H9 (cell line): ENCODE results near the gene EEF1A2. TPM values are rescaled to one million over a fixed set of nuclear protein-coding genes. Genes with fewer than 3 reads are reported as not detected.

Experiments
- DNase-seq: peaks from one replicate; pipeline ENCODE4 v3.0.0-alpha.2; 2017
- H2AFZ ChIP-seq: one replicate; pipeline ENCODE4 v1.6.1; 2013; ENCODE audit warnings: mild to moderate bottlenecking, low read length, control low read depth, moderate library complexity
- H2AK5ac ChIP-seq: 2 replicates; pipeline ENCODE4 v1.6.1; 2013; ENCODE audit warnings: low read length, control low read depth, mixed read lengths; ENCODE audit not compliant: insufficient read length
- H2BK120ac ChIP-seq: one replicate; pipeline ENCODE4 v1.6.1; 2013; ENCODE audit warnings: low read depth, mild to moderate bottlenecking, low read length, control low read depth, inconsistent platforms; ENCODE audit not compliant: poor library complexity, severe bottlenecking
- H2BK12ac ChIP-seq: 2 replicates; pipeline ENCODE4 v1.6.1; 2013; ENCODE audit warnings: low read length, control low read depth, mixed read lengths, low read depth; ENCODE audit not compliant: insufficient read length
- H2BK15ac ChIP-seq: 2 replicates; pipeline ENCODE4 v1.6.1; 2013; ENCODE audit warnings: low read depth, low read length, control low read depth
- H2BK20ac ChIP-seq: one replicate; pipeline ENCODE4 v1.6.1; 2013; ENCODE audit warnings: low read depth, mild to moderate bottlenecking, low read length, control low read depth, inconsistent platforms; ENCODE audit not compliant: poor library complexity, severe bottlenecking
- H2BK5ac ChIP-seq: 2 replicates; pipeline ENCODE4 v1.6.1; 2013; ENCODE audit warnings: low read length, control low read depth, mixed read lengths; ENCODE audit not compliant: insufficient read length
- H3K14ac ChIP-seq: 2 replicates; pipeline ENCODE4 v1.6.1; 2013; ENCODE audit warnings: low read length, control low read depth; ENCODE audit not compliant: insufficient read depth
- H3K18ac ChIP-seq: 2 replicates; pipeline ENCODE4 v1.6.1; 2013; ENCODE audit warnings: low read depth, mild to moderate bottlenecking, mixed read lengths, low read length, control low read depth; ENCODE audit not compliant: insufficient read length
- H3K23ac ChIP-seq: 2 replicates; pipeline ENCODE4 v1.6.1; 2013; ENCODE audit warnings: low read length, control low read depth, mixed read lengths, low read depth; ENCODE audit not compliant: insufficient read length
- H3K23me2 ChIP-seq: 2 replicates; pipeline ENCODE4 v1.6.1; 2013; ENCODE audit warnings: low read depth, mild to moderate bottlenecking, mixed read lengths, low read length, control low read depth; ENCODE audit not compliant: insufficient read length, poor library complexity, severe bottlenecking
- H3K27ac ChIP-seq: 2 replicates; pipeline ENCODE4 v1.5.1; 2013; ENCODE audit warnings: low read length, control low read depth, mixed read lengths, low read depth; ENCODE audit not compliant: insufficient read length
- H3K27me3 ChIP-seq: 2 replicates; pipeline ENCODE4 v1.6.1; 2013; ENCODE audit warnings: low read length, control low read depth, inconsistent platforms; ENCODE audit not compliant: insufficient read depth
- H3K4ac ChIP-seq: 2 replicates; pipeline ENCODE4 v1.6.1; 2013; ENCODE audit warnings: low read depth, mild to moderate bottlenecking, control low read depth, inconsistent platforms, low read length, moderate library complexity
- H3K4me1 ChIP-seq: 2 replicates; pipeline ENCODE4 v1.6.1; 2013; ENCODE audit warnings: low read length, control low read depth, inconsistent platforms; ENCODE audit not compliant: insufficient read depth
- H3K4me2 ChIP-seq: 2 replicates; pipeline ENCODE4 v1.6.1; 2013; ENCODE audit warnings: low read length, control low read depth, mixed read lengths; ENCODE audit not compliant: insufficient read length, insufficient read depth
- H3K56ac ChIP-seq: 2 replicates; pipeline ENCODE4 v1.6.1; 2013; ENCODE audit warnings: low read depth, mild to moderate bottlenecking, mixed read lengths, low read length, control low read depth; ENCODE audit not compliant: insufficient read length
- H3K79me1 ChIP-seq: 2 replicates; pipeline ENCODE4 v1.6.1; 2013; ENCODE audit warnings: low read depth, mild to moderate bottlenecking, moderate library complexity, low read length, control low read depth, inconsistent platforms; ENCODE audit not compliant: insufficient read depth, poor library complexity, severe bottlenecking
- H3K79me2 ChIP-seq: 2 replicates; pipeline ENCODE4 v1.6.1; 2013; ENCODE audit warnings: low read length, control low read depth, inconsistent platforms; ENCODE audit not compliant: insufficient read depth
- H3K9ac ChIP-seq: 2 replicates; pipeline ENCODE4 v1.6.1; 2013; ENCODE audit warnings: low read length, control low read depth, mixed read lengths; ENCODE audit not compliant: insufficient read length; ENCODE audit errors: extremely low read depth
- H3K9me3 ChIP-seq: one replicate; pipeline ENCODE4 v1.6.1; 2013; ENCODE audit warnings: low read depth, low read length, inconsistent platforms; ENCODE audit not compliant: control insufficient read depth
- H3T11ph ChIP-seq: one replicate; pipeline ENCODE4 v1.6.1; 2013; ENCODE audit warnings: mild to moderate bottlenecking, low read length, control low read depth, inconsistent platforms
- H4K20me1 ChIP-seq: one replicate; pipeline ENCODE4 v1.6.1; 2013; ENCODE audit not compliant: control insufficient read depth, insufficient read length, insufficient read depth
- H4K5ac ChIP-seq: 2 replicates; pipeline ENCODE4 v1.6.1; 2013; ENCODE audit warnings: low read depth, mild to moderate bottlenecking, mixed read lengths, low read length, control low read depth; ENCODE audit not compliant: insufficient read length
- H4K8ac ChIP-seq: replicated peaks from 2 replicates; pipeline ENCODE4 v1.6.1; 2013; ENCODE audit warnings: low read length, control low read depth, mixed read lengths, low read depth; ENCODE audit not compliant: insufficient read length
- H4K91ac ChIP-seq: 2 replicates; pipeline ENCODE4 v1.6.1; 2013; ENCODE audit warnings: low read depth, mild to moderate bottlenecking, moderate library complexity, mixed read lengths, low read length, control low read depth; ENCODE audit not compliant: insufficient read length
- H3K27ac Mint-ChIP-seq, 3 experiments: 2 replicates in 2 of 3; 3 replicates in 1 of 3; pipeline ENCODE4 v1.8.0; 2020 to 2021; ENCODE audit warnings: mixed read lengths in 3 of 3, mild to moderate bottlenecking in 1 of 3, moderate library complexity in 1 of 3
- H3K27me3 Mint-ChIP-seq: 2 replicates; pipeline ENCODE4 v1.8.0; 2021; ENCODE audit warnings: low read depth, mild to moderate bottlenecking, moderate library complexity, mixed read lengths
- H3K36me3 Mint-ChIP-seq, 3 experiments: 2 replicates in 2 of 3; 3 replicates in 1 of 3; pipeline ENCODE4 v1.8.0; 2020 to 2021; ENCODE audit warnings: low read depth in 3 of 3, mixed read lengths in 3 of 3; ENCODE audit not compliant: insufficient read depth in 1 of 3
- H3K4me1 Mint-ChIP-seq, 2 experiments: 2 replicates each; pipeline ENCODE4 v1.8.0; 2020; ENCODE audit warnings: mixed read lengths in 2 of 2
- H3K4me3 Mint-ChIP-seq, 2 experiments: 2 replicates in 1 of 2; 3 replicates in 1 of 2; pipeline ENCODE4 v1.8.0; 2020 to 2021; ENCODE audit warnings: mild to moderate bottlenecking in 2 of 2, mixed read lengths in 2 of 2, moderate library complexity in 1 of 2
- H3K9me3 Mint-ChIP-seq, 2 experiments: 2 replicates in 1 of 2; 3 replicates in 1 of 2; pipeline ENCODE4 v1.8.0; 2020; ENCODE audit warnings: mild to moderate bottlenecking in 2 of 2, mixed read lengths in 2 of 2, moderate library complexity in 1 of 2
- CTCF ChIP-seq: fragments of 200-600 bp; sonication (generic); conservative IDR thresholded peaks from 3 replicates; pipeline ENCODE4 v1.8.0; 2021; ENCODE audit warnings: antibody characterized with exemption, mild to moderate bottlenecking
- WGBS: extraction: QIAGEN DNeasy Blood & Tissue Kit; methylation state at CpG from one replicate; pipeline ENCODE4 v1.1.7; 2013; ENCODE audit warnings: missing lambda C conversion rate, low lambda C conversion rate, mixed read lengths; ENCODE audit not compliant: insufficient read length; ENCODE audit errors: extremely low coverage; 5-methylcytosine and 5-hydroxymethylcytosine counted together
- total RNA-seq: library from RNA; stranded (reverse); gene quantifications from 2 replicates; pipeline ENCODE4 v1.2.1, GENCODE V29; 2021

EEF1A2 gene
- total RNA-seq, 1 experiment from 2014 or later, result 27.4 TPM

DNA sequence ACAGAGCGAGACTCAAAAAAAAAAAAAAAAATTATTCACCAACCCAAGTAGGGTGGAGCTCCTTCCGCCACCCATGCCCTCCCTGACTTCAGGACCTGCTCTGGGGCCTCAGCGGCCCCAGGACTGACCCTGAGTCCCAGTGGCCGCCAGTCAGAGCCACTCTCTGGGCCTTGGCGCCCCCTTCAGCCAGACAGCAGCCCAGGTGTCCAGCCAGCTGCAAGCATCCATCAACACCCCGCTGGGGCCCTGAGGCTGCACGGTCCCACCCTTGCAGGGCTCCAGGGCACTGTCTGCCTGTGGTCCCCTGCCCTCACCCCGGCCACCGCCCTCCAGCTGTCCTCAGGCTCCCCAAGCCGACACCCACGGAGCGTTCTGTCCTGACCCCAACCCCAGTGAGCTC lies 15.0 kb downstream of the EEF1A2 start:
- WGBS, result no CpG with 5 or more reads among the region's 12 CpGs
- H4K5ac ChIP-seq, result no peak overlapping the region
- no peak overlapping the region for H3K23ac ChIP-seq
- no peak overlapping the region for H2BK5ac ChIP-seq
- TF ChIP-seq CTCF, result peak; percentile 60
- no peak overlapping the region for H3K14ac ChIP-seq
- no peak overlapping the region for H2BK120ac ChIP-seq
- H3K4me2 ChIP-seq, result no peak overlapping the region
- H3K9me3 ChIP-seq, result no peaks in the 10 kb centered on the region
- no peak overlapping the region for H4K8ac ChIP-seq
- H2BK20ac ChIP-seq, result no peak overlapping the region
- peaks cover 14 to 32% of the 10 kb centered on the region in 2 experiments for H3K4me1 Mint-ChIP-seq
- H3K23me2 ChIP-seq, result no peaks in the 10 kb centered on the region
- no peaks in the 10 kb centered on the region for H3K79me2 ChIP-seq
- H2AK5ac ChIP-seq, result no peak overlapping the region
- no peak overlapping the region for H2BK12ac ChIP-seq
- H3K9ac ChIP-seq, result no peak overlapping the region
- DNase-seq, result peak; percentile 71
- no peak overlapping the region for H3T11ph ChIP-seq
- no peaks in the 10 kb centered on the region; the same call in 1 of the 2 replicates for H3K27me3 ChIP-seq
- H3K18ac ChIP-seq, result no peak overlapping the region
- peaks cover 27% of the 10 kb centered on the region for H3K27me3 Mint-ChIP-seq
- peaks cover 0 to 4% (median 2%) of the 10 kb centered on the region in 3 experiments; a peak in 4 of 7 replicates for H3K36me3 Mint-ChIP-seq
- H3K4ac ChIP-seq, result no peak overlapping the region
- H3K27ac ChIP-seq, result no peak overlapping the region
- H3K4me3 Mint-ChIP-seq, result no peak overlapping the region
- H3K56ac ChIP-seq, result no peak overlapping the region
- no peak overlapping the region for H4K91ac ChIP-seq
- peaks cover 3% of the 10 kb centered on the region in 2 experiments; a peak in 3 of 5 replicates for H3K9me3 Mint-ChIP-seq
- no peaks in the 10 kb centered on the region for H3K4me1 ChIP-seq
- no peaks in the 10 kb centered on the region for H3K79me1 ChIP-seq
- H2BK15ac ChIP-seq, result no peak overlapping the region
- H4K20me1 ChIP-seq, result no peaks in the 10 kb centered on the region
- no peak overlapping the region for H2AFZ ChIP-seq
- no peak overlapping the region for H3K27ac Mint-ChIP-seq
